GM12891 (cell line): ENCODE data around the gene NECTIN4.
A peak's percentile ranks its signal among the peaks of the same experiment; 100 is the strongest.

ENCODE experiments used
- POLR2A ChIP-seq: IDR thresholded peaks from 2 replicates; pipeline ENCODE4 v1.6.1; 2011; ENCODE audit warnings: low read depth, low read length, control low read depth
- POLR2AphosphoS5 ChIP-seq: IDR thresholded peaks from 2 replicates; pipeline ENCODE4 v1.6.1; 2011; ENCODE audit warnings: low read depth, low read length, control low read depth
- POU2F2 ChIP-seq: IDR thresholded peaks from 2 replicates; pipeline ENCODE4 v1.6.1; 2011; ENCODE audit warnings: low read depth, mild to moderate bottlenecking, control low read depth, low read length, moderate library complexity
- SPI1 ChIP-seq: IDR thresholded peaks from 2 replicates; pipeline ENCODE4 v1.6.1; 2011; ENCODE audit warnings: low read depth, low read length, control low read depth
- TAF1 ChIP-seq: IDR thresholded peaks from 2 replicates; pipeline ENCODE4 v1.6.1; 2011; ENCODE audit warnings: low read depth, low read length, control low read depth

DNA sequence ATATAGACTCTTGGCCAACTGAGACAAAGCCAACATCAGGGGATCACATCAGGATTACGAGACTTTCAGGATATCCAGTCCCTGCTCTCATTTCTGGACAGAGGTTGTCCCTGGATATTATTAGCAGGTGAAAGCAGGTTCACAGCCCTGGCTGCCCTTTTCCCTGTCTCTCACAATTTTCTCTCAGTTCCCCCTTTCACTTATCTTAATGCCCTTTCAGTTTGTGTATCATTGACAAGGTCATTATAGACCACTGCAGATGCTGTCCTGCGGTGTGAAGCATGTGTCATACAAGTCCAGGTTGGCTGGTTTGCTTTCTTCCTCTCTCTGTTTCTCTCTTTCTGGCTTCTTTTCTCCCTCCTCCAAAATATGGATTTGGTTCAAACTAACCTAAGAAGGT lies 6.7 kb upstream of the NECTIN4 start:
- TF ChIP-seq POLR2A (no peak), POLR2AphosphoS5 (no peak), POU2F2 (peak; percentile 39; the same call in 1 of the 2 replicates), TAF1 (no peak), SPI1 (peak; percentile 93)
